ENCODE measurements around the gene ARHGAP21.

The ARHGAP21 gene

DNA sequence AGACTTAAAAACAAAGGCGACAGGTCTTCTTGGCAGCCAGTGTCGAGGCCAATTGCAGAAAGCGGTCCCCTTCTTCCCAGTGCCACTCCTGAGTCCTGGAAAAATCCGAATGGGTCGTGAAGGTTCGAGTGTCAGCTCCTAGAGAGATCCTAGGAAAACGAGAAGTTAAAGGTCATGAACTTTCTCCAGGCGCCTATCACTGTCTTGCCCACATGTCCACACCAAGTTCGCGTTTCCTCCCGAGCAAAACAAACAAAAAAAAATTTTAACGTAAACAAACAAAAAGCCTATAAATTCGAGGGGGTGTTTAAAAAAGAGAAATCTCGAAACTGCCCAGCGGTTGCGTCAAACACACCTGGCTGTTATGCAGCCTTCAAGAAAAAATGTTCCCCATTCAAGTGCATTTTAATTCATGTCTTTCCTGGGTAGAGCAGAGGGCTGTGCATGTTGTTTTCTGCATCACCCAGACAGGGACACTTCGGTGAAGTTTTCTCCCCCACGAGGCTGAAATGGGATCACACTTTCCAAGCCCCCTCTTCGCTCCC lies 1.5 kb downstream of the ARHGAP21 start:
- no peak for DNase-seq

DNA sequence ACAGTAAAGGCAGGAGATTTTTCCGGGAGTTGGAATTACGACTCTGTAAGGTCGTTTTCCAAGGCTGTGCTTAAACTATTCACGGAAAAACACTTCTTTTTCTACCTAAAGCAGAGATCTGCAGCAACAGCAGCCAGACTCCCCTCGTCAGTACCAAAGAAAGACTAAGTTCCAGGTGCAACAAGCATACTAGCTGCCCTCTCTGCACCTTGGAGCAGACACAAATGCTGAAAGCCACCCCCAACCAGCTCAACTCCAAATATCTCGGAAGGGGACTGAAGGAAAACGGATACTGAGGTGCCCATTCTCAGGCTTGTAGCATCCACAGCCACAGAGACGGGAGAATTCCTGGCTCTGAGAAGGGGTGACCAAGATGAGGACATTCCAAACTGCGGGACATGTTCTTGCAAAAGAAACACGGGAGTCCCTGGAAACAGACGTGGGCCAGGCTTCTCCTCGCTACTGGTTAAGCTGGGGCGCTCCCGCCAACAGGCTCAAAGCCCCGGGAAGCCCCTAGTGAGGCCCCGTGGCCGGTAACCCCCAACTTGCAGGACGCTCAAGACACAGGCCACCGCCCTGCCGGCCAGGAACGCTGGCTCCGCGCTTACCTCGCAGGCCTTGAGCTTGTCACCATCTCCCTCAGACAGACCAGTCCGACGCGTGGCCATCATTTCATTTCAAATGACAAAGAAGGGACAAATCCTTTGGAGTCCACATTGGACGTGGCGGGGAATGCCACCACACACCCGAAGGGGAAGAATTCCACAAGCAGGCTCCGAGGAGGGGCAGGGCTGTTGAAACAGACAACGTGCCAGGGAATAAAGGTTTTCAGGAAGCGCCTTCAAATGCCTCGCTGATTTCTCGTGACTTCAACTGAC lies 2.2 kb downstream of the ARHGAP21 start:
- DNase-seq: no peak

DNA sequence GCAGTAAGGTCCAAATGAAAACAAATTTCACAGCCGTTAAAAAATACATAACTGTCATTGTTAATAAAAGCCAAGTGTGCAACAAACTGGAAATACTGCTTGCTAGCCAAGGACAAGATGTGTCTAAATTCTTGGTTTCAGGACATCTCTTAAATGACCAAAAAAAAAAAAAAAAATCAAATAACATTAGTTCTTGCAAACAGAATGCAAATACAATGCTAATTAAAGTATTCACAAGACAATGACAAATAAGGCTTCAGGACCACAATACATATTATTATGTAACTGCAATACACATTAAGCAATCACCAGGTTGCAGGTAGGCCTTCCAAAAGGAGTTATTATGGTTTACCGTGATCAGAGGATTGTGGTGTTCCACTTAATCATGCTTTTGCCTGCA lies 3.6 kb downstream of the ARHGAP21 start:
- no peak for DNase-seq

DNA sequence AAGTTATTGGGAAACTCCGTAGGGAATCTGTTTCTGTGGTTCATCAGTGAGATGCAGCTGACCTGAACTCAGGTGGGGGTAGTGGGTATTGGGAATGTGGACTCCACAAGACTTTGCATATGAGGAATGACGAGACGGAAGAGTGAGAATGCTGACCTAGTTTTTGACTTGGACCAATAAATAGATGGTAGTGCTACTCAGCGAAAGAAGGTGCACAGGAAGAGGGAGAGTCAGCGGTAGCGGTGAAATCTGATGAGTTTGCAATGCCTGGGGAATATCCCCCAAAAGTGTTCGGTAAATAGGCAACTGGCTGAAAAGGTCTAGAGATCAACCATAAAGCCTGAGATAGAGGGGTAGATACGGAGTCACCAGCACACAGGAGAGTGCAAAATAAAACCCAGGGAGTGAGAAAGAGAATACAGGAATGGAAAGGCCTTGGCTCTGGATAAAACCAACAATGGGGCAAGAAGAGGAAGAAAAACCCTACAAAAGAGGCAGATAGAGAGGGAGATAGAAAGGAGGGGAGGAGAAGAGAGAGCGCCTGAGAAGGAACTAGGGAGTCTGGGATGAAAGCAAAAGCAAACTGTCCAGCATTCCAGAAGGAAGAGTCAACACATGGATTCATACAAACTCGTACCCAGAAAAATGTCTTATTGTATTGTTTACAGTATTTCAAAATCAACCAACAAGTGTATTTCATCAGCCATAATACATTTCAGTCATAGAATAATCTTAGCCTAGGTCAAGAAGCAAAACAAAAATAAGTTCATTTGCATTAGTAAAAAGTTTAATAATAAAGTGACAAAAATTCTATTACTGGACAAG lies 5.4 kb downstream of the ARHGAP21 start:
- DNase-seq: no peak

DNA sequence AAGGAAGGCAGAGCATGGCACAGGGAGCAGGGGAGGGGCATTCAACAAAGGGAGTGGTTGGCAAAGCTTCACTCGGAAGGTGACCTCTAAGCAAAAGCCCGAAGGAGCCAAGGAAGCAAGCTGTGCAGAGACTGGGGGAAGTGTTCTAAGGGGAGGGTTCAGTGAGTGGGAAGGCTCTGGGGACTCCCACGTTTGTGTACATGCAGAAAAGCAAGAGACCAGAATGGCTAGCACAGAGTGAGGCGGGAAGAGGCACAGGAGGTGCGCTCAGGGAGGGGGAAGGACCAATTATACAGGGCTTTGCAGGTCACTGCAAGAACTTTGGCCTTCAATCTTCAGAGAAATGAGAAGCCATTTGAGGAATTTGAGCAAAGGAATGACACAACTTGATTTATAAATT lies 7.4 kb downstream of the ARHGAP21 start:
- DNase-seq: no peak

DNA sequence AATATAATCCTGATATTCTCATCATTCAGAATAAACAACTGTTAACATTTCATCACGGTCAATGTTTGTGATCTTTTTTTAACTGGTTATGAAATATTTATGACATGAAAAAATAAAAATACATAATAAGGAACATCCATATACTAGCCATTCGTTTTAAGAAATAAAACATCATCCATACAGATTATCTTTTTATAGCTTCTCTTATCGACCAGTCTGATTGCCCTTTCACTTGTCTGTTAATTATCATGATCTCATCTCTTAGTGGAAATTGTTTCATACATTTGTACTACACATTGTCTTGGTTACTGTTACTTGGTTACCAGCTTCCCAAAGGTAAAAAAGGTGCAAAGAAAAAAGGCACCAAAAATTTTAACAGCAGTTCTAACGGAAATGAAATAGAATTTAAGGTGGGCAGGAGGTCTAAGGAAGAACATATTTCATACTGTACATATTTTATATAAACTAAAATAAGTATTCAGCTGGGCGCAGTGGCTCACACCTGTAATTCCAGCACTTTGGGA lies 8.4 kb downstream of the ARHGAP21 start:
- DNase-seq: no peak

DNA sequence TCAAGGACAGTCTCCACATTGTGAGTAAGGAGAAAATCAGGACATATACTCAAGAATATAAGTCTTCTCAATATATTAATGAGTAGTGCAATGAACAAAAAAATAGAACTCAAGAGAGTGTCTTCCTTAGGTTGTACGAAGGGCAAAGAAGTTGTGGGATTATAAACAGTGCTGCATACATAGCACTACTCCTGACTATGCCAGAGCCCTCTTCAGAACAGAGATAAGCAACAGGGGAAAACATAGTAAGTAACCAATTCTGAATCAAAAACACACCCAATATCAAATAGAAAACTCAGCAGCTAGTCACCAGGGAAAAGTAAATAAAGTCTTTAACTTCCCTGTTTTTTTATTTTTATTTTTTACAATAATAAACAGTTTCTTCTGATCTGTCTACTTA lies 10.6 kb downstream of the ARHGAP21 start:
- no peak for DNase-seq

DNA sequence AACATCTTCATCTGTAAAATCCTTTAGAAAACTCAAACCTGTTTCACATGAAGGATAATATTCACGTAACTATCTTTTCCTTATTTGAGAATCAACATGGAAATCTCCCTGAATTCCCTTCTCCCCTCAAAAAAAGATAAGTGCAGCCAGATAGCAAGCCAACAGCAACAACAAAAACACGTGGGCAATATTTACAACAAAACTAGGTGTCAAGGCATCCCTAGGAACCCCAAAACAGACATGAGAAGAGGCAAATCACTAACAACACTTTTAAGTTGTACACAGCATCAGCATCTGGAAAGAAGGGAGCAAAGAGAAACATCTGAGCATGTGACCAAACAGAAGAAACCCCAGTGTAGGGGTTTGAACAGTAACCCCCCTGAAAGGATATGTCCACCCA lies 12.2 kb downstream of the ARHGAP21 start:
- DNase-seq: no peak

DNA sequence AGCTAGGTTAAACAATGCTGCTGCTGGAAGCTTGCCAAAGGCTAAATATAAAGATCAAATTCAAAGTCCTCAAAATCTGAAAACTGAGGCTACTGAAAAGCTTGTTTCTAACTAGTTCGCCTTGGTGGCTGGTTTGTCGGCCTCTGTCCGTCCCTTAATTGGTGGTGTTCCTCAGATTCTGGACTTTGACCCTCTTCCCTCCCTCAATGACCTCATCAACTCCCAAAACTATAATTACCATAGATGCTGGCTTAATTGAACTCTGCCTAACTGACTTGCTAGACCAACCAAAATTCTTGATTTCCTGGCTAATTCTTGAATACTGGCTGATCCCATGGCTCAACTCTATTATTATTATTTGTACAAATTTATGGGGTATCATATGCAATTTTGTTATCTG lies 15.6 kb downstream of the ARHGAP21 start:
- DNase-seq: no peak

DNA sequence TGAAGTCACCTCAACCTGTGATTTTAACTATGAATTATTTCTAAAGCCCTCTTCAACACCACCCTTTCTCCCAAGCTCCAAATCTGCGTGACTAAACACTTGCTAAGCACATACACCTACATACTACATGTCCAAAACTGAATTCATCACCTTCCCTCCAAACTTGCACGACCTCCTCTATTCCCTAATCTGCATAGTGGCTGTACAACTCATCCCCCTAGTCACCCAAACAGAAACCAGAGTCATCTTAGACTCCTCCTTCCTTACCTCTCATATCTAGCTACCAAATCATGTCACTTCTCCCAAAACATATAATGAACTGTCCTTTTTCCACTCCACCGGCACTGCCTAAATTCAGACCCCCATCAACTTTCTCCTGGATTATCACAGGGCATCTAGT lies 16.2 kb downstream of the ARHGAP21 start:
- DNase-seq: no peak

DNA sequence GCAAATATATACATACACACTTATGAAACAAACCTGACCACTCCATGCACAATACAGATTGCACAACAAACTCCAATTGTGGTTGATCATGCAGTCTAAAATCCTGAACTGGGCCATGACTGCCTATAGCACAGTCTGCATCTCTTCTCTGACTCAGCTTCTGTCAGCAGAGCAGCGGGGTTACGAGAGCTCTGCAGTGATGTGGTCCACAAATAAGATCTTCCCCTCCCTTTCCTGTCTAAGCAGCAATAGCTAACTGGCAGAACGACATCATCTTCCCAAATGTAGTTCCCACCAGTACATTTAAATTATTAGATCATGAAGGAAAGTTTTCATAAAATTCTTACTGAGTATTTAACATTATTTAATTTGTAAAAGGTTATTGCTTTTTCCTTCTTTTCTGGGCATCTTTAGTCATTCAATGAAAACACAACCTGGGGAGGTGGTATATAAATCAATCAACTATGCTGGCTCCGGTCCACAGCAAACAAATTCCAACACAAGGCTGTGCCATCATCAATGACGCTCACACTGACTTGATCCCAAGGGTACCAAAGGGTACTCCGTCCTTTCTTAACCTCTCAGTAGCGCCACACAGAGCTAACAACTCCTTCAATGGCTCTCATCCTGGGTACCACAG lies 17.1 kb downstream of the ARHGAP21 start:
- no peak for DNase-seq

DNA sequence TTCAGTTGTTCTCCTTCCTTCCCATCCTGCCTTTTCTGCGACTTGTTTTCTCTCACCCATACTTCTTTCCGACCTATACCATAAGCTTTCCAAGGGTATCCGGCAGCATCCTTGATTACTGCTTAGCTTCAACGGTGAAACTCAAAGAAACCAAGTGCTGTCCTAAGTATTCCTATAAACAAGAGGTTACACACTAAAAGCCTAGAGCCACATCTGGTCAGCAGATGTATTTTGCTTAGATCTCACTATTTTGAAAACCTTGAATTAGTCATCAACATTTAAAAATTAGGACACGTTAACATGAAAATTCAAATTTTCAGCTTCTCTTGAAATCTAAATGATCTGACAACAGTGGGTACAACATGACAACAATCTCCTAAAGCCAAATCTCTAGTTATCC lies 20.0 kb downstream of the ARHGAP21 start:
- DNase-seq: no peak

DNA sequence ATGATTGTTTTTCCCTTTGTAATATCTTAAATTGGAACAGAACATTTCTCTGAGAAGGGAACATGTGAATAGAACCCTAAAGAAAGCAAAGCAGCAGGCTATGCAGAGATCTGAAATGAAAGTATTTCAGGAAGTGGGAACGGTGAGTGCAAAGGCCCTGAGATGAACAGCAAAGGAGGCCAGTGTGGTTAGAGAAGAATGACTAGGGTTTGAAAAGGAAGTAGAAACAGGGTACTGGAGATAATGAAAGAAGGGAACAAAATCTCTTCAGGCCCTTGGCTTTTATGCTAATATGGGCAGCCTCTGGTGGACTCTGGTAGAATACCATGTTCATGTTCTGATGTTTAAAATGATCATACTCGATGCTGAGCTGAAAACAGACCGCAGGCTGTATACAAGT lies 22.2 kb downstream of the ARHGAP21 start:
- no peak for DNase-seq

DNA sequence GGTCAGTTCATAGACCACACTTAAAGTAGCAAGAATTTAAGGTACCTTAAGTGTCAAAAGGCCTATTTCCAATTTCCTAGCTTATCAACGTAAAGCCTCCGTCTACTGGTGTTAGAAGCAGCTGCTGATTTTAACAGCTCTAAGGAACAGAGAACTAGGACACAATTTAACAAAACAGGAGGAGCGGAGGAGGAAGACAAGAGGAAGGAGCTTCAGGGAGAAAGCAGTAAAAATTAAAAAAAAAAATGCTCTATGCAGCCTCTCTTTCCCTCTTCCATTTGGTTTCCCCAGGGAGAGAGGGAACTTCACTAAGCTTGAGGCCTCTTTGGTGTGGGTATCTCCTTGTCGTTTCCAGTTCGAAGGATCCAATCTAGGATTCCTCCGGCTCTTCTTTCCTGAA lies 22.7 kb downstream of the ARHGAP21 start:
- DNase-seq: no peak

DNA sequence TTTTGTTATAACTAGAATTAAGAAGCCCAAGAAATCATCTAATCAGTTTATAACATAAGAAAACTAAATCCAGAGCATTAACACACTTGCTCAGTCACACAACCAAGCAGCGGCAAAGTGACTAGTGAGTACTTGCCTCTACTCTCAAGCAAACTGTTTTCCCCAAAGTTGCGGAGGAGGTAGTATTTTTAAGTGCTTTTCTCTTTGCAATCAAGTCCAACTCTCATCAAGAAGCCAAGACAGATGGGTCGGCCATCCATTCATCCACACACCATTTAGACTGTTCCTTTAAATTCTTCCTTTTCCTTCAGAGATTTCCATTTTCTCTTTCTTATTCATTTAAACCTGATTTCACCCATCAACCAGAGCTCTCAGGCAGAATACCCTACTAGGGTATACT lies 25.4 kb downstream of the ARHGAP21 start:
- DNase-seq: no peak

DNA sequence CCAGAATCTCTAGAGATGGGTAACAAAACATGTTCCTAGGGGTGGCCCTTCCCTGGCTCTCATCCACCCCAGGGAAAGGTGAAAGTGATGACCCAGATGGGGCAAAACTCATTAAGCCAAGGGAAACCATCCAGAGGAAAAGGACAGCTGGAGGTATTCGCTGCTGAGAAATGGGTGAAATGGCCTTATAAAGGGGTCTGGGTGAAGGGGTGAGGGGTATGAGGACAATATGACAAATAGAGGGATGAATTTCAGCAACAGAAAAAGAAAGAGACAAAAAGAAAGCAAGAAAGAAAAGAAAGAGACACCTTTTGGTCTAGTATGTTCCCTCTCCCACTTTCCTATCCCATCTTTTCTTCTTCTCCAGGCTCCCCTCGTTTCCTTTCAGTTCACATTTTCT lies 26.6 kb downstream of the ARHGAP21 start:
- no peak for DNase-seq

DNA sequence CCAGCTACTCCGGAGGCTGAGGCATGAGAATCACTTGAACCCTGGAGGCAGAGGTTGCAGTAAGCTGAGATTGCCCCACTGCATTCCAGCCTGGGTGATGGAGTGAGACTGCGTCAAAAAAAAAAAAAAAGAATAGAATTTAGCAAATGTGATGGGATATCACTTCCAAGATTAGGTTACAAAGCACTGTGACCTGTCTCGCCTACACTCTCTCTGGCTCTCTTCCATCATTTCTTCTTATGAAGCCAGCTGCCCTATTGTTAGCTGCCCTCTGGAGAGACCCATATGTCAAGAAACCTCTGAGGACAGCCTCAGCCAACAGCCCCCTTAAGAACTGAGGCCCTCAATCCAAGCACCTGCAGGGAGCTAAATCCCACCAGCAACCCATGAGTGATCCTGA lies 28.2 kb downstream of the ARHGAP21 start:
- DNase-seq: no peak

DNA sequence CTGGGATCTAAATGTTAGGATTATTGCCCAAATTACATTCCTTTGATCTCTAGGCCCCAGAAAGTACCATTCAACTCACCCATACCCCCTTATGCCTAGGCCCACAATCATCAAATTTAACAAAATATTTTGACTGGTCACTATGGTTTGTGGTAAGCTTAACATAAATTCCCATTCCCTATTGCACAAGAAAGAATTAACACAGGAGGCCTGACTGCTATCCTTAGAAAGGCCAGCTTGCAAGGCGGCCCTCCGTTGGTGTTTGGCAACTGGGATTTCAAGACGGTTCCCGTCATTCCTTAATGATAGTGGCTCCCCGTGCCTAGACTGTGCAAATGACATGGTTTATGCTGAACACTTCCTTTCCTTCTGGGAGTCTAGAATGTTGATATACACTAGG lies 29.6 kb downstream of the ARHGAP21 start:
- no peak for DNase-seq

DNA sequence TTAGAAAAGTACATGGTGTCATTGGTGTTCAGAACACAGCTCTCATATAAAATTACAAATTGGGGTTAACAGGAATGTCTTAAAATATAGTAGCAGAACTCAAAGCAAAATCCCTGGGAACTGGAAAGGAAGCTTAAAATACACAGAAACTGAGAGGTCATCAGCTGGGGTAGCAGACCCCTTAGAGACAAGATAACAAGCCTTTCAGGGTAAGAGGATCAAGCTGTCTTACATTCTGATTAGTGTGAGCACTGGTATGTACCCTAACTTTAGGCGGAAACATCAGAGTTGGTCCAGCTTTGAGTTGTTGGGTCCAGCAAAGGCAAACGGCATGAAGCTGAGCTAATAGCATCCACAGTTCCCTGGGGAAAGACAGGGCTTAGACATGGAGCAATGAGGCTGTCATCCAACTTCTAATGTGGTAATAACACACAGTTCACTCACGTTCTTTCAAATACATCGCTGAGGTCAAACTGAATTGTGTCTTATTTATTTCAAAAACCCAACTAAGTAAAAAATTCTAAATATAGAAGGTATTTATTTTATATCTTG lies 32.6 kb downstream of the ARHGAP21 start:
- DNase-seq: no peak

DNA sequence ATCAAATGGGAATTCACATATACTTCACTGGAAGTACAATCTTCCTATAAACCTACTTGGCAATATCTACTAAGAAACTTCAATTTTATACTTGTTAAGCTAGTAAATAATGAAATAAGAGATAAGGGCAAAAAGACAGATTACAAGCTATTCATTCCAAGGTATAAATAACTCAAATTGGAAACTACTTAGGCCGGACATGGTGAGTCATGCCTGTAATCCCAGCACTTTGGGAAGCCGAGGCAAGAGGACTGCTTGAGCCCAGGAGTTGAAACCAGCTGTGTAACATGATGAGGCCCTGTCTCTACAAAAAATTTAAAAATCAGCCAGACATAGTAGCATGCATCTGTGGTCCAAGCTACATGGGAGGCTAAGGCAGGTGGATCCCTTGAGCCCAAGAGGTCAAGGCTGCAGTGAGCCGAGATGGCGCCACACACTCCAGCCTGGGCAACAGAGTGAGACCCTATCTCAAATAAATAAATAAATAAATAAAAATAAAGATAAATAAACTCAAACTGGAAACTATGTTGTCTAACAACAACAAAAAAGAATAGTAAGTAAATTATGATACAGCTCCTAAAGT lies 37.6 kb downstream of the ARHGAP21 start:
- DNase-seq: no peak

DNA sequence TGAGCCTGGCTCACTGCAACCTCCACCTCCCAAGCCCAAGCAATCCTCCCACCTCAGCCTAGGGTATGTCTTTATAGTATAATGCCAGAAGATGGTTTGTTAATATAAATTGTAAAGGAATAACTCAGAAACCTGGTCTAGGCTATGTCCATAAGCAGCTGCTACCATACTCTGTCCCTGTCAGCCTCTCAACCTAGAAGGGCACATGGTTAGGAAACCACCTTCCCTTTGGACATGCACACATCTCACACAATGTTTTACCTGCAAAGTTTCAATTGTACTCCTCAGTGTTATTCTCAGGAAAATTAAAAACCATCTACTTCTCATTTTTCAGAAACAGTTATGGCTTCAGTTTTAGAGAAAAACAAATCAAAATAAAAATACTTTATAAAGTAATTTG lies 40.1 kb downstream of the ARHGAP21 start:
- no peak for DNase-seq

DNA sequence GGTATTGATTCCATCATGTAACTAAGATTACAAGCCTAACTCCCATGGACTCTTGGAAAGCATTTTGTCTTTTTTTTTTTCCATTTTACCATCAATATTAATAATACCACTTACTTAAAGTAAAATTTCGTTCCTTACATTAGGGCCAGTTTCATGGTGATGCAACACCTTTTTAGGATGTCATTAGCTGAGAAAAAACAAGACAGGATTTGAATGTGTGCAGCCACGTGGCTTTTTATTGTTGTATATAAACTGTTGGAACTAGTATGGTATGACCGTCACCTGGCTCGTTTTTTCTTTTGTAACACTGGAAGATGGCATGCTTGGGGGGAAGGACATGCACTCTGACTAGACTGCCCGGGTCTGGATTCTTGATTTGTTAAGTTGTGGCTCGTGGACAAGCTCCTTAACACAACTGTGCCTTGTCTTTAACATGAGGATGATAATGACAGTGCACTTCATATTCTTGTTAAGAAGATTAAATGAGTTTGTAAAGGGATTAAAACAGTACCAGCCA lies 42.1 kb downstream of the ARHGAP21 start:
- DNase-seq: no peak
